H1 (cell line): ENCODE measurements around the gene SENP6.

Experiments used
- EP300 ChIP-seq, 2 experiments: IDR thresholded peaks; 1 replicate in 1 of 2; 2 replicates in 1 of 2; pipeline ENCODE4 v1.6.1; 2011 to 2012; ENCODE audit warnings: low read depth in 2 of 2, low read length in 2 of 2, mild to moderate bottlenecking in 2 of 2, borderline replicate concordance in 1 of 2, inconsistent platforms in 1 of 2, moderate library complexity in 1 of 2
- EZH2 ChIP-seq: fragments of 200-600 bp; sonication (generic); IDR thresholded peaks from 2 replicates; pipeline ENCODE4 v1.7.1; 2012; ENCODE audit warnings: low read depth, mild to moderate bottlenecking, moderate library complexity, low read length, inconsistent platforms; ENCODE audit not compliant: severe bottlenecking
- HDAC6 ChIP-seq: IDR thresholded peaks from one replicate; pipeline ENCODE4 v1.7.1; 2012; ENCODE audit warnings: low read depth, mild to moderate bottlenecking, inconsistent platforms, low read length, moderate library complexity
- JUN ChIP-seq: IDR thresholded peaks from 2 replicates; pipeline ENCODE4 v1.6.1; 2011; ENCODE audit warnings: low read depth, mild to moderate bottlenecking, improper control_type of control experiment, low read length
- NRF1 ChIP-seq: IDR thresholded peaks from 2 replicates; pipeline ENCODE4 v1.6.1; 2011; ENCODE audit warnings: mild to moderate bottlenecking, low read depth, low read length, improper control_type of control experiment
- RAD21 ChIP-seq, 2 experiments: IDR thresholded peaks in 1 of 2; conservative IDR thresholded peaks in 1 of 2; 2 replicates each; pipeline ENCODE4 v1.6.1; 2011; ENCODE audit warnings: low read depth in 2 of 2, low read length in 2 of 2, improper control_type of control experiment in 1 of 2, inconsistent platforms in 1 of 2, mild to moderate bottlenecking in 1 of 2, moderate library complexity in 1 of 2
- RBBP5 ChIP-seq: IDR thresholded peaks from 2 replicates; pipeline ENCODE4 v1.7.1; 2012; ENCODE audit warnings: low read depth, mild to moderate bottlenecking, inconsistent platforms, low read length, moderate library complexity, borderline replicate concordance
- SIN3A ChIP-seq, 2 experiments: IDR thresholded peaks in 1 of 2; conservative IDR thresholded peaks in 1 of 2; 2 replicates each; pipeline ENCODE4 v1.6.1; 2011 to 2012; ENCODE audit warnings: low read length in 2 of 2, improper control_type of control experiment in 1 of 2, low read depth in 1 of 2, mild to moderate bottlenecking in 1 of 2
- SIRT6 ChIP-seq: IDR thresholded peaks from one replicate; pipeline ENCODE4 v1.7.1; 2012; ENCODE audit warnings: low read length, inconsistent platforms
- SP1 ChIP-seq: IDR thresholded peaks from 2 replicates; pipeline ENCODE4 v1.6.1; 2011; ENCODE audit warnings: low read depth, low read length
- TBP ChIP-seq: IDR thresholded peaks from 2 replicates; pipeline ENCODE4 v1.6.1; 2011; ENCODE audit warnings: low read depth, low read length, improper control_type of control experiment
- TF ChIP-seq, protein P1 (sequence below), 3 experiments: IDR thresholded peaks; 1 replicate in 2 of 3; 2 replicates in 1 of 3; pipeline versions ENCODE4 v1.5.1 to v1.6.1; 2011; ENCODE audit warnings: low read length in 3 of 3, mild to moderate bottlenecking in 3 of 3, inconsistent platforms in 2 of 3, low read depth in 1 of 3, moderate library complexity in 1 of 3; ENCODE audit not compliant: insufficient read depth in 1 of 3; ENCODE audit errors: control extremely low read depth in 1 of 3
- TF ChIP-seq, protein P2 (sequence below): IDR thresholded peaks from 2 replicates; pipeline ENCODE4 v1.6.1; 2012; ENCODE audit warnings: inconsistent platforms
- TF ChIP-seq, protein P3 (sequence below): IDR thresholded peaks from 2 replicates; pipeline ENCODE4 v1.6.1; 2012; ENCODE audit warnings: low read length, inconsistent platforms

DNA sequence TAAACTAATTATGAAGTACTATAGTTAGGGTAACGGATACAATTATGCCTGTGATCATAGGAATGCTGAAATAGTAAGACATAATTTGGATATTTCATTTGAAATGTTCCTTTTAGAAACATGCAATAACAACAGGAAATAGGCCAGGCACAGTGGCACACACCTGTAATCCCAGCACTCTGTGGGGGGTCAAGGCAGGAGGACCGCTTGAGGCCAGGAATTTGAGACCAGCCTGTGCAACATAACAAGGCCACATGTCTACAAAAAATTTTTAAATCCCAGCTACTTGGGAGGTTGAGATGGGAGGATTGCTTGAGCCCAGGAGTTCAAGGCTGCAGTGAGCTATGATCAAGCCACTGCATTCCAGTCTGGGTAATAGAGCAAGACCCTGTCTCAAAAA lies 121.7 kb downstream of the SENP6 start:
- no peak for TF ChIP-seq RBBP5
- no peak for TF ChIP-seq NRF1
- TF ChIP-seq SP1: no peak
- TF ChIP-seq, protein P1, sequence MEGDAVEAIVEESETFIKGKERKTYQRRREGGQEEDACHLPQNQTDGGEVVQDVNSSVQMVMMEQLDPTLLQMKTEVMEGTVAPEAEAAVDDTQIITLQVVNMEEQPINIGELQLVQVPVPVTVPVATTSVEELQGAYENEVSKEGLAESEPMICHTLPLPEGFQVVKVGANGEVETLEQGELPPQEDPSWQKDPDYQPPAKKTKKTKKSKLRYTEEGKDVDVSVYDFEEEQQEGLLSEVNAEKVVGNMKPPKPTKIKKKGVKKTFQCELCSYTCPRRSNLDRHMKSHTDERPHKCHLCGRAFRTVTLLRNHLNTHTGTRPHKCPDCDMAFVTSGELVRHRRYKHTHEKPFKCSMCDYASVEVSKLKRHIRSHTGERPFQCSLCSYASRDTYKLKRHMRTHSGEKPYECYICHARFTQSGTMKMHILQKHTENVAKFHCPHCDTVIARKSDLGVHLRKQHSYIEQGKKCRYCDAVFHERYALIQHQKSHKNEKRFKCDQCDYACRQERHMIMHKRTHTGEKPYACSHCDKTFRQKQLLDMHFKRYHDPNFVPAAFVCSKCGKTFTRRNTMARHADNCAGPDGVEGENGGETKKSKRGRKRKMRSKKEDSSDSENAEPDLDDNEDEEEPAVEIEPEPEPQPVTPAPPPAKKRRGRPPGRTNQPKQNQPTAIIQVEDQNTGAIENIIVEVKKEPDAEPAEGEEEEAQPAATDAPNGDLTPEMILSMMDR (IDR thresholded peaks at IDR 0.05; ENCODE audit: control extremely low read depth in 1 of 3, insufficient read depth in 1 of 3, low read depth in 1 of 3, low read length in 3 of 3): no peak
- no peak for TF ChIP-seq EP300 (IDR thresholded peaks at IDR 0.05; ENCODE audit: borderline replicate concordance in 1 of 2, low read depth in 2 of 2, low read length in 2 of 2)
- TF ChIP-seq JUN: no peak
- no peak for TF ChIP-seq SIN3A (conservative IDR thresholded peaks at IDR 0.05 in 1 of 2, IDR thresholded peaks at IDR 0.05 in 1 of 2; ENCODE audit: low read depth in 1 of 2, low read length in 2 of 2)
- TF ChIP-seq, protein P2, sequence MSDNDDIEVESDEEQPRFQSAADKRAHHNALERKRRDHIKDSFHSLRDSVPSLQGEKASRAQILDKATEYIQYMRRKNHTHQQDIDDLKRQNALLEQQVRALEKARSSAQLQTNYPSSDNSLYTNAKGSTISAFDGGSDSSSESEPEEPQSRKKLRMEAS: no peak
- no peak for TF ChIP-seq SIRT6
- TF ChIP-seq, protein P3, sequence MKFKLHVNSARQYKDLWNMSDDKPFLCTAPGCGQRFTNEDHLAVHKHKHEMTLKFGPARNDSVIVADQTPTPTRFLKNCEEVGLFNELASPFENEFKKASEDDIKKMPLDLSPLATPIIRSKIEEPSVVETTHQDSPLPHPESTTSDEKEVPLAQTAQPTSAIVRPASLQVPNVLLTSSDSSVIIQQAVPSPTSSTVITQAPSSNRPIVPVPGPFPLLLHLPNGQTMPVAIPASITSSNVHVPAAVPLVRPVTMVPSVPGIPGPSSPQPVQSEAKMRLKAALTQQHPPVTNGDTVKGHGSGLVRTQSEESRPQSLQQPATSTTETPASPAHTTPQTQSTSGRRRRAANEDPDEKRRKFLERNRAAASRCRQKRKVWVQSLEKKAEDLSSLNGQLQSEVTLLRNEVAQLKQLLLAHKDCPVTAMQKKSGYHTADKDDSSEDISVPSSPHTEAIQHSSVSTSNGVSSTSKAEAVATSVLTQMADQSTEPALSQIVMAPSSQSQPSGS: no peak
- no peak for TF ChIP-seq RAD21 (IDR thresholded peaks at IDR 0.05 in 1 of 2, conservative IDR thresholded peaks at IDR 0.05 in 1 of 2; ENCODE audit: low read depth in 2 of 2, low read length in 2 of 2)
- no peak for TF ChIP-seq EZH2
- TF ChIP-seq HDAC6: no peak
- TF ChIP-seq TBP: no peak
